HCT116 (cell line): ENCODE measurements around the gene STXBP5L. TPM values are rescaled to one million over a fixed set of nuclear protein-coding genes. Genes with fewer than 3 reads are reported as not detected.

Experiments
- ATAC-seq: fragments of 200-7000 bp; cut with Tn5 transposase; 2 replicates; pipeline ENCODE4 v1.9.1; 2020; ENCODE audit warnings: mild to moderate bottlenecking, moderate library complexity
- BruUV-seq: library from RNA; stranded (reverse); fragments of 400-500 nt; replicated peaks from 2 replicates; lab custom pipeline; 2021; lab: Mats Ljungman, UMichigan
- CTCF ChIA-PET: fragments of 300-600 bp; sonication (Branson Sonifier 250); formaldehyde crosslinking; loops from one replicate; lab custom pipeline; 2021; ENCODE audit warnings: antibody characterized with exemption; lab: Charles Lee
- POLR2A ChIA-PET: fragments of 300-600, 350-600 bp; sonication (Branson Sonifier 250); formaldehyde crosslinking; loops from one replicate; lab custom pipeline; 2021; ENCODE audit warnings: antibody characterized with exemption; lab: Charles Lee
- RAD21 ChIA-PET, 2 experiments: fragments of 300-600 bp; sonication (Branson Sonifier 250); formaldehyde crosslinking; loops; one replicate each; lab custom pipeline; 2023; ENCODE audit warnings: low total read pairs in 2 of 2; ENCODE audit not compliant: uncharacterized antibody in 2 of 2, unreplicated experiment in 2 of 2, low non-redundant PET in 1 of 2; lab: Charles Lee
- DNase-seq: peaks from one replicate; pipeline ENCODE4 v3.0.0-alpha.2; 2010; ENCODE audit warnings: low read depth, low spot score
- H2AFZ ChIP-seq: fragments of 200-600 bp; shearing (Covaris generic), sonication (generic); 2 replicates; pipeline ENCODE4 v1.6.1; 2017; ENCODE audit warnings: low read depth, mixed run types, mixed read lengths, antibody characterized with exemption, low read length; ENCODE audit not compliant: poor library complexity, severe bottlenecking
- H3K27ac ChIP-seq: 2 replicates; pipeline ENCODE4 v1.5.1; 2012; ENCODE audit warnings: low read depth, low read length
- H3K27me3 ChIP-seq: fragments of 200-600 bp; sonication (generic); 2 replicates; pipeline ENCODE4 v1.6.1; 2016; ENCODE audit warnings: mixed run types, low read length, mixed read lengths; ENCODE audit not compliant: insufficient read depth
- H3K36me3 ChIP-seq, 2 experiments: fragments of 200-500 bp in 1 of 2; fragments of 200-600 bp in 1 of 2; sonication (Bioruptor generic) in 1 of 2; sonication (generic) in 1 of 2; 2 replicates each; pipeline versions ENCODE4 v1.5.1 to v1.6.1; 2014 to 2016; ENCODE audit warnings: low read length in 2 of 2, inconsistent platforms in 1 of 2, mixed read lengths in 1 of 2, mixed run types in 1 of 2; ENCODE audit not compliant: insufficient read depth in 2 of 2, control insufficient read depth in 1 of 2
- H3K4me1 ChIP-seq, 2 experiments: fragments of 200-600 bp in 1 of 2; sonication (generic) in 1 of 2; 2 replicates each; pipeline versions ENCODE4 v1.5.1 to v1.6.1; 2012 to 2017; ENCODE audit warnings: low read length in 2 of 2, inconsistent platforms in 1 of 2, mild to moderate bottlenecking in 1 of 2, mixed read lengths in 1 of 2, mixed run types in 1 of 2, moderate library complexity in 1 of 2; ENCODE audit not compliant: insufficient read depth in 2 of 2, control insufficient read depth in 1 of 2
- H3K4me2 ChIP-seq: fragments of 200-600 bp; sonication (generic); 2 replicates; pipeline ENCODE4 v1.6.1; 2017; ENCODE audit warnings: mixed run types, low read length, mixed read lengths
- H3K4me3 ChIP-seq, 2 experiments: fragments of 200-600 bp in 1 of 2; sonication (generic) in 1 of 2; replicated peaks in 1 of 2; 2 replicates each; pipeline ENCODE4 v1.5.1; 2011 to 2016; ENCODE audit warnings: low read length in 2 of 2, control low read depth in 1 of 2, low read depth in 1 of 2, mild to moderate bottlenecking in 1 of 2, mixed read lengths in 1 of 2, mixed run types in 1 of 2
- H3K79me2 ChIP-seq: fragments of 200-600 bp; sonication (generic); 2 replicates; pipeline ENCODE4 v1.6.1; 2017; ENCODE audit warnings: mild to moderate bottlenecking, mixed run types, low read length, moderate library complexity, mixed read lengths; ENCODE audit not compliant: insufficient read depth
- H3K9ac ChIP-seq: fragments of 200-600 bp; sonication (generic); 2 replicates; pipeline ENCODE4 v1.6.1; 2016; ENCODE audit warnings: low read length, mixed read lengths
- H3K9me2 ChIP-seq: fragments of 200-600 bp; sonication (generic), shearing (Covaris generic); 2 replicates; pipeline ENCODE4 v1.6.1; 2017; ENCODE audit warnings: mixed run types, mild to moderate bottlenecking, moderate library complexity; ENCODE audit not compliant: insufficient read depth
- H3K9me3 ChIP-seq, 2 experiments: fragments of 200-500 bp in 1 of 2; fragments of 200-600 bp in 1 of 2; sonication (Bioruptor generic) in 1 of 2; sonication (generic) in 1 of 2; 2 replicates each; pipeline ENCODE4 v1.6.1; 2014 to 2017; ENCODE audit warnings: low read length in 2 of 2, mixed read lengths in 2 of 2, inconsistent platforms in 1 of 2, low read depth in 1 of 2, mild to moderate bottlenecking in 1 of 2, mixed run types in 1 of 2, moderate library complexity in 1 of 2; ENCODE audit not compliant: control insufficient read depth in 1 of 2, insufficient read depth in 1 of 2
- H4K20me1 ChIP-seq: fragments of 200-600 bp; sonication (generic), shearing (Covaris generic); 2 replicates; pipeline ENCODE4 v1.6.1; 2017; ENCODE audit warnings: mixed run types, mild to moderate bottlenecking, moderate library complexity; ENCODE audit not compliant: insufficient read depth
- CBX3 ChIP-seq: IDR thresholded peaks from 2 replicates; pipeline ENCODE4 v1.6.1; 2012; ENCODE audit warnings: low read depth
- CEBPB ChIP-seq: IDR thresholded peaks from 2 replicates; pipeline ENCODE4 v1.6.1; 2012; ENCODE audit warnings: low read depth
- EGR1 ChIP-seq: IDR thresholded peaks from 2 replicates; pipeline ENCODE4 v1.6.1; 2012; ENCODE audit warnings: low read depth
- ELF1 ChIP-seq: IDR thresholded peaks from 2 replicates; pipeline ENCODE4 v1.6.1; 2012; ENCODE audit warnings: low read depth, borderline replicate concordance
- EZH2phosphoT487 ChIP-seq: fragments of 200-600 bp; IDR thresholded peaks from 2 replicates; pipeline ENCODE4 v1.6.1; 2018; ENCODE audit warnings: antibody characterized with exemption, borderline replicate concordance
- FOSL1 ChIP-seq: IDR thresholded peaks from 2 replicates; pipeline ENCODE4 v1.6.1; 2012; ENCODE audit warnings: low read depth
- JUND ChIP-seq: IDR thresholded peaks from 2 replicates; pipeline ENCODE4 v1.6.1; 2012
- POLR2A ChIP-seq: IDR thresholded peaks from 2 replicates; pipeline ENCODE4 v1.7.0; 2011; ENCODE audit warnings: borderline replicate concordance; ENCODE audit not compliant: insufficient read depth, insufficient read length; ENCODE audit errors: extremely low read depth
- POLR2AphosphoS5 ChIP-seq: IDR thresholded peaks from 2 replicates; pipeline ENCODE4 v1.6.1; 2011; ENCODE audit warnings: mild to moderate bottlenecking, low read depth, low read length, moderate library complexity
- SIN3A ChIP-seq: IDR thresholded peaks from 2 replicates; pipeline ENCODE4 v1.6.1; 2012; ENCODE audit warnings: low read depth
- SP1 ChIP-seq: IDR thresholded peaks from 2 replicates; pipeline ENCODE4 v1.6.1; 2012; ENCODE audit warnings: low read depth
- SRF ChIP-seq: IDR thresholded peaks from 2 replicates; pipeline ENCODE4 v1.6.1; 2012; ENCODE audit warnings: low read depth
- TCF7L2 ChIP-seq: IDR thresholded peaks from 2 replicates; pipeline ENCODE4 v1.7.0; 2011; ENCODE audit warnings: borderline replicate concordance, inconsistent platforms; ENCODE audit not compliant: insufficient read depth, insufficient read length; ENCODE audit errors: extremely low read depth
- ZFX ChIP-seq: fragments of 450-650 bp; IDR thresholded peaks from 2 replicates; pipeline ENCODE4 v1.6.1; 2017
- intact Hi-C: fragments of 100-400 bp; cut with micrococcal nuclease; formaldehyde crosslinking; loops from 2 replicates; pipeline ENCODE4 v1.10.0; 2022
- total RNA-seq: library from RNA; stranded (reverse); gene quantifications from one replicate; pipeline ENCODE4 v1.2.1, GENCODE V29; 2021; ENCODE audit not compliant: unreplicated experiment
- TF ChIP-seq, protein P1 (sequence below): IDR thresholded peaks from 2 replicates; pipeline ENCODE4 v1.6.1; 2012
- TF ChIP-seq, protein P2 (sequence below): IDR thresholded peaks from 2 replicates; pipeline ENCODE4 v1.6.1; 2012; ENCODE audit warnings: low read depth

The STXBP5L gene
- total RNA-seq, 1 experiment from 2014 or later = not detected

DNA sequence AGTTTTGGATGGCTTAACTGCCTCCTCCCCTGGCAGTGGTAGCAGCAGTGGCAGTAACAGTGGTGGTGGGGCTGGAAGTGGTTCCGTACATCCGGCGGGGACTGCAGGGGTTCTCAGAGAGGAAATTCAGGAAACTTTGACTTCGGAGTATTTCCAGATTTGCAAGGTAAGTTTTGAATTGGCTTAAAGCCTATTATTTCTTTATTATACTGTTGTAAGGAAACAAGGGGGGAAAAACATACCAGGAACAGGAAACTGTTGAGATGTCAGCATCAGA is 1.5 kb downstream of the STXBP5L start:
- ChIA-PET CTCF (no interaction called here), POLR2A (no interaction called here), RAD21 (no interaction called here)
- TF ChIP-seq POLR2A (no peak), FOSL1 (no peak), SIN3A (no peak), EGR1 (no peak), JUND (no peak), CEBPB (no peak), CBX3 (no peak)
- H3K9me3 ChIP-seq = no peaks in the 10 kb centered on the region
- H4K20me1 ChIP-seq = no peaks in the 10 kb centered on the region
- DNase-seq (no peak), ATAC-seq (no peak)
- H3K27ac ChIP-seq = no peak overlapping the region
- no TSS peak for BruUV-seq
- no peak overlapping the region for H3K9ac ChIP-seq
- intact Hi-C loops = no loop called here
- no peak overlapping the region for H3K4me2 ChIP-seq
- no peaks in the 10 kb centered on the region for H3K36me3 ChIP-seq
- no peaks in the 10 kb centered on the region for H3K4me1 ChIP-seq
- H2AFZ ChIP-seq = no peak overlapping the region
- H3K27me3 ChIP-seq = 0 out of 2 replicates have a peak, but pooled peaks cover under 1% of the 10 kb centered on the region
- no peaks in the 10 kb centered on the region for H3K79me2 ChIP-seq
- no peaks in the 10 kb centered on the region for H3K9me2 ChIP-seq
- H3K4me3 ChIP-seq = no peak overlapping the region

DNA sequence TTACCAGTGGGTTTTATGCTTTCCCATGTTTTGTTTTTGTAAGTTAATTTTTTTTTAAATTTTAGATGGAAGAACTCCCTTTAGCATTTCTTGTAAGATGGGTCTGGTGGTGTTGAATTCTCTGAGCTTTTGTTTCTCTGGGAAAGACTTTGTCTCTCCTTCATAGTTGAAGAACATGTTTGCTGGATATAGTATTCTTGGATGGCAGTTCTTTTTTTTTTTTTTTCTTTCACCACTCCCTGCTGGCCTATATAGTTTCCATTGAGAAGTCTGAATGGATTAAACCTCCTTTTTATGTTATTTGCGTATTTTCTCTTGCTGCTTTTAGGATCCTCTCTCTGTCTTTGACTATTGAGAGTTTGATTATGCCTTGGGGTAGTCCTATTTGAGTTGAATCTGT is 18.1 kb downstream of the STXBP5L start:
- RAD21 ChIA-PET = no interaction called here

More for the DNA sequence above, 18.1 kb downstream of the STXBP5L start:
- Histone ChIP-seq H3K4me3 (no peak overlapping the region), H3K27ac (no peak overlapping the region), H3K9ac (no peak overlapping the region), H3K79me2 (no peaks in the 10 kb centered on the region), H2AFZ (no peak overlapping the region), H4K20me1 (no peaks in the 10 kb centered on the region), H3K27me3 (no peaks in the 10 kb centered on the region), H3K36me3 (no peaks in the 10 kb centered on the region), H3K9me2 (no peaks in the 10 kb centered on the region), H3K9me3 (no peaks in the 10 kb centered on the region), H3K4me1 (no peaks in the 10 kb centered on the region), H3K4me2 (no peak overlapping the region)
- DNase-seq = no peak
- no peak for ATAC-seq
- CTCF ChIA-PET = no interaction called here
- no peak for TF ChIP-seq ZFX
- TF ChIP-seq SIN3A = no peak
- TF ChIP-seq, protein P1, sequence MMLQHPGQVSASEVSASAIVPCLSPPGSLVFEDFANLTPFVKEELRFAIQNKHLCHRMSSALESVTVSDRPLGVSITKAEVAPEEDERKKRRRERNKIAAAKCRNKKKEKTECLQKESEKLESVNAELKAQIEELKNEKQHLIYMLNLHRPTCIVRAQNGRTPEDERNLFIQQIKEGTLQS = no peak
- no peak for TF ChIP-seq TCF7L2
- no peak for TF ChIP-seq POLR2A
- TF ChIP-seq FOSL1 = no peak
- TF ChIP-seq, protein P2, sequence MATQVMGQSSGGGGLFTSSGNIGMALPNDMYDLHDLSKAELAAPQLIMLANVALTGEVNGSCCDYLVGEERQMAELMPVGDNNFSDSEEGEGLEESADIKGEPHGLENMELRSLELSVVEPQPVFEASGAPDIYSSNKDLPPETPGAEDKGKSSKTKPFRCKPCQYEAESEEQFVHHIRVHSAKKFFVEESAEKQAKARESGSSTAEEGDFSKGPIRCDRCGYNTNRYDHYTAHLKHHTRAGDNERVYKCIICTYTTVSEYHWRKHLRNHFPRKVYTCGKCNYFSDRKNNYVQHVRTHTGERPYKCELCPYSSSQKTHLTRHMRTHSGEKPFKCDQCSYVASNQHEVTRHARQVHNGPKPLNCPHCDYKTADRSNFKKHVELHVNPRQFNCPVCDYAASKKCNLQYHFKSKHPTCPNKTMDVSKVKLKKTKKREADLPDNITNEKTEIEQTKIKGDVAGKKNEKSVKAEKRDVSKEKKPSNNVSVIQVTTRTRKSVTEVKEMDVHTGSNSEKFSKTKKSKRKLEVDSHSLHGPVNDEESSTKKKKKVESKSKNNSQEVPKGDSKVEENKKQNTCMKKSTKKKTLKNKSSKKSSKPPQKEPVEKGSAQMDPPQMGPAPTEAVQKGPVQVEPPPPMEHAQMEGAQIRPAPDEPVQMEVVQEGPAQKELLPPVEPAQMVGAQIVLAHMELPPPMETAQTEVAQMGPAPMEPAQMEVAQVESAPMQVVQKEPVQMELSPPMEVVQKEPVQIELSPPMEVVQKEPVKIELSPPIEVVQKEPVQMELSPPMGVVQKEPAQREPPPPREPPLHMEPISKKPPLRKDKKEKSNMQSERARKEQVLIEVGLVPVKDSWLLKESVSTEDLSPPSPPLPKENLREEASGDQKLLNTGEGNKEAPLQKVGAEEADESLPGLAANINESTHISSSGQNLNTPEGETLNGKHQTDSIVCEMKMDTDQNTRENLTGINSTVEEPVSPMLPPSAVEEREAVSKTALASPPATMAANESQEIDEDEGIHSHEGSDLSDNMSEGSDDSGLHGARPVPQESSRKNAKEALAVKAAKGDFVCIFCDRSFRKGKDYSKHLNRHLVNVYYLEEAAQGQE = no peak
- TF ChIP-seq ELF1 = no peak
- TF ChIP-seq SP1 = no peak
- TF ChIP-seq POLR2AphosphoS5 = no peak
- TF ChIP-seq SRF = no peak
- TF ChIP-seq EZH2phosphoT487 = no peak
- intact Hi-C loops = no loop called here
- POLR2A ChIA-PET = no interaction called here
- no TSS peak for BruUV-seq
